GM19240 (cell line): ENCODE measurements around the gene L2HGDH.
A peak's percentile ranks its signal among the peaks of the same experiment; 100 is the strongest.
"Not testable (repeated sequence)": the region's sequence is repeated elsewhere in the genome, so short reads cannot be mapped to it uniquely, and the experiment has no call there.

ENCODE experiments used
- DNase-seq: peaks from one replicate; pipeline ENCODE4 v3.0.0; 2011; ENCODE audit warnings: low spot score; ENCODE audit not compliant: insufficient read length

The L2HGDH gene

GRCh38 chr14:50340045-50340444 lies 28.0 kb upstream of the L2HGDH start:
- no peak for DNase-seq

GRCh38 chr14:50339178-50339804 lies 27.3 kb upstream of the L2HGDH start:
- no peak for DNase-seq

DNA sequence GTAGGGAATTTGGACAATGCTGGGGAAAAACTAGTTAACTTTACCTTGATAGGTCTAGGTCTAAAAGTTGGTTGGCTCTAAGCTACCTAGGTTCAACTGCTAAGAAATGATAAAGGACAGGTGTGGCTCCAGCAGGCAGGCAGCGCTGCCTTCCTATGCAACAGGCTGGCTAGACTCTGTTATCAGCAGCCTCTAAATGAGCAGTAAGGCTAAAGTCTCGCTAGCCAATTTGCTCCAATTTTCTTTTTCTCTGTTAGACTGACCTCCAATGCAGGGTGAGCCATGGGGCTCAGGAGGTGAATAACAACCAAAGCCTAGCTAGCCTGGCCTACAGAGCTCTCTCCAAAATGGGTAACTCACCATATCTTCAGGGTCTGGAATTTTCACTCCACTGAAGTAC lies 26.6 kb upstream of the L2HGDH start:
- no peak for DNase-seq

- no peak for DNase-seq
These were observed 24.2 kb upstream of the L2HGDH start for GRCh38 chr14:50335989-50336824.

GRCh38 chr14:50335389-50335788 lies 23.4 kb upstream of the L2HGDH start:
- no peak for DNase-seq

- DNase-seq = no peak
These were observed 22.2 kb upstream of the L2HGDH start for GRCh38 chr14:50334211-50334610.

DNA sequence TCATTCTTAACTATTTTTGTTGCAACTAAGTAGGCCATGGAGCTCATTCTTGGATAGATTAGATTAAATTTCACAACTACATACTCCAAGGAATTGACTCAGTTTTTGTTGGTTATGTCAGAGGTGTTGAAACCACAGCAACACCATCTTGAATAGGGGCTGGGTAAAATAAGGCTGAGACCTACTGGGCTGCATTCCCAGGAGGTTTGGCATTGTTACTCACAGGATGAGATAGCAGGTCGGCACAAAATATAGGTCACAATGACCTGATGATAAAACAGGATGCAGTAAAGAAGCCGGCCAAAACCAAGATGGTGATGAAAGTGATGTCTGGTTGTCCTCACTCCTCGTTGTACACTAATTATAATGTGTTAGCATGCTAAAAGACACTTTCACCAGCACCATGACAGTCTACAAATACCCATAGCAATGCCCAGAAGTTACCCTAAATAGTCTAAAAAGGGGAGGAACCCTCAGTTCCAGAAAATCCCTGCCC lies 21.0 kb upstream of the L2HGDH start:
- no peak for DNase-seq

- no peak for DNase-seq
These were observed 19.6 kb upstream of the L2HGDH start for GRCh38 chr14:50331596-50331995.

DNA sequence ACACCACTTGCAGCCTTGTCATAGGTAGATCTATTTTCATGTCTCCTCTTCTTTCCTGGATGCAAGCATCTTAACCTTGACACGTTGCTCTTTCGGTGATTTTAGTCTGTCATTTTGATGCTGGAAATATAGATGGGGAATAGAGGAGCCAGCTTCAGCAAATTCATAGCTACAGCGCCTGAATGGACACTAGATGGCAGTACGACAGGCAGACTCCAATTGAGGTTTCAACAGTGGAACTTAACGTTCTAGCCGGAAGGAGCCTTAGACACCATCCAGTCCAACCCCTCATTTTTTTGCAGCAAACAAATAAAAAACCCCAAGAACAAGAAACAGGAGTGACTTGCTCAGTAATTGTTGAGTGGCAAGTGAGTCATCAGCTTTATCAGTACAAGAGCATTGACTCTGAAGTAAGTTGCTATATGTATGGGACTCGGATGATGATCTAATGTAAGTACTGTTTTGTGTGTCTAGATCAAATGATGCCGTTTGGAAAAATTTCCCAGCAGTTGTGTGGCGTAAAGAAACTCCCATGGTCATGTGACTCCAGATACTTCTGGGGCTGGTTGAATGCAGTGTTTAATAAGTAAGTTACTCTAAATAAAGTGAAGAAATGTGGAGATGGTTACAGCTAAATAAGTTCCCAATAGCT lies 9.1 kb upstream of the L2HGDH start:
- peak; percentile 33 for DNase-seq

GRCh38 chr14:50320283-50320682 lies 8.3 kb upstream of the L2HGDH start:
- no peak for DNase-seq

- DNase-seq = no peak
These were observed 7.7 kb upstream of the L2HGDH start for GRCh38 chr14:50319721-50320120.

- DNase-seq = no peak
These were observed 7.3 kb upstream of the L2HGDH start for GRCh38 chr14:50319293-50319692.

GRCh38 chr14:50318031-50318626 lies 6.1 kb upstream of the L2HGDH start:
- no peak for DNase-seq

- DNase-seq = not testable (repeated sequence)
These were observed 2.1 kb upstream of the L2HGDH start for GRCh38 chr14:50314098-50314497.

- no peak for DNase-seq
These were observed 665 bp upstream of the L2HGDH start for GRCh38 chr14:50312734-50313054.

DNA sequence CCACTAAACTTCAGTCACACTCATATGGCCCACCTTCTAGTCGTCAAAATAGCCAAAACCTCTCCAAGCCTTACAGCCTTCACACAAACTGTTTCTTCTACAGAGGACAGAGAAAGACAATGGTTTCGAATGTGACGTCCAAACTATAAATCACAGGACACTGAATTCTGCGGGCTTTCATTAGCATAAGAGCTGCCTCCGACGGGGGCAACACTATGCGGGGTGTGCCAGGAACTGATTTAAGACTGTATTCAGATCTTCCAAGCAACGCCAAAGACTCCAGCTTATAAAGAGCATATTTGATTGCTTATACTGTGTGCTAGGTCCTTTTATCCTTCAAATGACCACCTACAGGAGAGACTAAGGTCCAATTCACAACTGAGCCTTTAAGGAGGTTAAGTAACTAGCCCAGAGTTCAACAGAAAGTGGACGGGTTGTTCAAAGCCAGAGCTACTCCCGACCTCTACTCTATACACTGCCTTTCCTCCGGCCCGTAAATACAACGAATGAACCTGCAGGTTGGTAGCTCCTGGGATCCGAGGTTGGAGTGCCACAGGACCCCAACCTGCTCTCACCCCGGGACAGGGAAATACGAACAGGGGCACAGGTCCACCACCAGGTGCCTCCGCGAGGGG lies 575 bp downstream of the L2HGDH start:
- no peak for DNase-seq

DNA sequence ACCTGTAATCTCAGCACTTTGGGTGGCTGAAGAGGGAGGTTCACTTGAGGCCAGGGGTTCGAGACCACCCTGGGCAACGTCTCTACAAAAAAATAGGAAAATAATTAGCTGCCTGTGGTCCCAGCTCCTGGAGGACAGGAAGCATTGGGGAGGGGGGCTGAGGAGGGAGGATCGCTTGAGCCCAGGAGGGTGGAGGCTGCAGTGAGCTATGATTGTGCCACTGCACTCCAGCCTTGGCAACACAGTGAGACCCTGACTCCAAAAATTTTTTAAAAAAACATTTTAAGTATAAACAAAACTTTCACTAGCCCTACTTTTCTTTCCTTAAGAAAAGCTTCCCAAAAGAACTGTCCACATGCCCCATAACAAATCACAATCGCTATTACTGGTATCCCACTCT lies 1.6 kb downstream of the L2HGDH start:
- DNase-seq = no peak

DNA sequence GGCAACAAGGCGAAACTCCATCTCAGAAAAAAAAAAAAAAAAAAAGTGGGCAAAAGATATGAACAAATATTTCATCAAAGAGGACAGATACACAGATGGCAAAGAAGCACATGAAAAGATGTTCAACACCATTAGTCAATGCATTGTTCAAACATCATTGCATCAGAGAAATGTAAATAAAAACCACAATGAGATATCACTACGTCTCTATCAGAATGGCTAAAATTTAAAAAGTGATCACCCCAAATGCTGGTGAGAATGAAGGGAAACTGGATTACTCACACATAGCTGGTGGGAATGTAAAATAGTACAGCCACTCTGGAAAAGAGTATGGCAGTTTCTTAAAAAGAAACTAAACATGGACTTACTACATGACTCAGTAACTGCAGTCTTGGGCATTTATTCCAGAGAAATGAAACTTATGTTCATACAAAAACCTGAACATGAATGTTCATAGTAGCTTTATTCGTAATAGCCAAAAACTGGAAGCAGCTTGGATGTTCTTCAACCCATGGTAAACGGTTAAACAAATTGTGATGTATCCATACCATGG lies 3.6 kb downstream of the L2HGDH start:
- DNase-seq = no peak

- no peak for DNase-seq
These were observed 8.1 kb downstream of the L2HGDH start for GRCh38 chr14:50303744-50304471.

GRCh38 chr14:50301914-50302313 lies 10.1 kb downstream of the L2HGDH start:
- no peak for DNase-seq

- DNase-seq = no peak
These were observed 12.4 kb downstream of the L2HGDH start for GRCh38 chr14:50299585-50299984.
